Right lobe of liver (tissue), 6 donors: Measurements from ENCODE around the gene AMPD2. TPM values are rescaled to one million over a fixed set of nuclear protein-coding genes. Genes with fewer than 3 reads are reported as not detected.

ENCODE experiments used
- ATAC-seq, 4 donors: fragments of 200-7000 bp; cut with Tn5 transposase; one replicate each; pipeline ENCODE4 v1.9.1; 2020; ENCODE audit warnings: mild to moderate bottlenecking in 4 of 4, moderate library complexity in 4 of 4
- DNase-seq, 3 donors: peaks; one replicate each; pipeline ENCODE4 v3.0.0-alpha.2; 2020
- H3K27ac ChIP-seq, 3 donors: fragments of 200-600 bp; one replicate each; pipeline ENCODE4 v1.8.0; 2022
- H3K27me3 ChIP-seq, 2 donors: fragments of 200-600 bp; one replicate each; pipeline ENCODE4 v1.8.0; 2022
- H3K36me3 ChIP-seq, 4 donors: fragments of 200-600 bp; sonication (generic) in 1 of 4; one replicate each; pipeline versions ENCODE4 v1.5.1 to v1.8.0; 2017 to 2022; ENCODE audit warnings: control low read depth in 1 of 4
- H3K4me1 ChIP-seq, 4 donors: fragments of 200-600 bp; sonication (generic) in 1 of 4; one replicate each; pipeline versions ENCODE4 v1.5.1 to v1.8.0; 2017 to 2022; ENCODE audit warnings: control low read depth in 1 of 4
- H3K4me3 ChIP-seq, 3 donors: fragments of 200-600 bp; one replicate each; pipeline ENCODE4 v1.8.0; 2022
- H3K9me3 ChIP-seq, 4 donors: fragments of 200-600 bp; sonication (generic) in 1 of 4; one replicate each; pipeline versions ENCODE4 v1.5.1 to v1.8.0; 2017 to 2022; ENCODE audit warnings: control low read depth in 1 of 4
- POLR2A ChIP-seq: fragments of 450-650 bp; IDR thresholded peaks from one replicate; pipeline ENCODE4 v1.6.1; 2017; ENCODE audit warnings: antibody characterized with exemption, mild to moderate bottlenecking
- WGBS: methylation state at CpG from one replicate; pipeline ENCODE4 v1.1.6; 2018; ENCODE audit warnings: low coverage, low lambda C conversion rate; ENCODE audit not compliant: insufficient coverage; ENCODE audit errors: missing lambda C conversion rate; 5-methylcytosine and 5-hydroxymethylcytosine counted together
- intact Hi-C, 2 donors: fragments of 100-400 bp; cut with DNase I; formaldehyde crosslinking; loops; one replicate each; pipeline versions ENCODE4 v1.11.2 to v1.14.1; 2022
- total RNA-seq, 6 experiments: library from RNA; depleted of rRNA in 2 of 6; stranded (reverse); fragments of >200 nt in 2 of 6; fragmentation: NEBNext Ultra II Directional in 3 of 6; extraction: Animal tissue kit (Norgen Biotek cat#: 25700) in 3 of 6; gene quantifications; one replicate each; pipeline versions ENCODE4 v1.1.0 to v1.2.4, GENCODE V29; 2016 to 2023
- TF ChIP-seq, protein P1 (sequence below), 4 donors: fragments of 200-600 bp in 3 of 4; fragments of 450-650 bp in 1 of 4; IDR thresholded peaks; one replicate each; pipeline versions ENCODE4 v1.5.1 to v1.8.0; 2016 to 2022; ENCODE audit warnings: antibody characterized with exemption in 4 of 4, mild to moderate bottlenecking in 2 of 4
- donor health status: DM: no; HTN: yes; CAD: no.
- donor health status: DM: no; HTN: no; CAD: no.
- donor health status: DM: no; HTN: no; CAD: no.
- donor health status: DM: no; HTN: yes; CAD: no.
- donor health status: DM: no; HTN: yes; CAD: no.

The AMPD2 gene
- total RNA-seq, 6 experiments from 2014 or later: 29.1 to 59.1 (median 37.2) TPM

DNA sequence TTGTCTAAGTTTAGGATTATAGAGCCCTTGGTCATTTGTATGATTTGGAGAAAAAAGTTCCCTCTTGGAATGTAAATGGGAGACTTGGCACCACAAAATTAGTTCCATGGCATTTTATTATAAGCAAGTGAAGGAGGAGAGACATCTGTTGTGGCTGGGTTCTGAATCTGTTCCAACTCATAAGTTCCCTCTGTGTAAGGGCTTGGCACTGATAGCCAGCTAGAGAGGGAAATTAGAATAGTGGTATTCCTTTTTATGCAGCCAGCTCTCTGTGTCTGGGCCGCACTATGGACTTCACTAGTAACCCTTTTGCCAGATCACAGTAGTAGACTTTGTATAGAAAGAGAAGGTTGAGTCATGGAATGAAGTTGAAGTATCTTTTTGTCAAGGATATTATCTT lies 40.1 kb upstream of the AMPD2 start:
- Histone ChIP-seq H3K9me3 (no peaks in the 10 kb centered on the region), H3K27me3 (no peaks in the 10 kb centered on the region), H3K27ac (no peak overlapping the region), H3K4me3 (no peak overlapping the region), H3K4me1 (peaks cover 0 to 6% (median under 1%) of the 10 kb centered on the region in 4 donors), H3K36me3 (peaks cover 0 to 13% (median 2%) of the 10 kb centered on the region in 4 donors)
- TF ChIP-seq POLR2A: no peak
- ATAC-seq (no peak), DNase-seq (no peak)
- intact Hi-C loops: no loop called here
- WGBS: 88% methylated on average over 1 of the region's 1 CpG

DNA sequence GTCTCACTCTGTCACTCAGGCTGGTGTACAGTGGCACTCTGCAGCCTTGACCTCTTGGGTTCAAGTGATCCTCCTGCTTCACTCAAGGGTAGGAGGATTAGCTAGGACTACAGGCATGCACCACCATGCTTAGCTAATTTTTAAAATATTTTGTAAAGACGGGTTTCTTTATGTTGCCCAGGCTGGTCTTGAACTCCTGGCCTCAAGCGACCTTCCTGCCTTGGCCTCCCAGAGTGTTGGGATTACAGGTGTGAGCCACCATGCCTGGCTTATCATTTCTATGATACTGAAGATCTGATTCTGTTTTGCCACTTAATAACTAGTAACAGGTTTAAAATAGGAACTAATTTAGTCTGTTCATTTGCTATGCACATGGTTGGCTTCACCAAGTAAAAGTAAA lies 37.6 kb upstream of the AMPD2 start:
- peaks cover 4 to 22% (median 7%) of the 10 kb centered on the region in 4 donors for H3K36me3 ChIP-seq

DNA sequence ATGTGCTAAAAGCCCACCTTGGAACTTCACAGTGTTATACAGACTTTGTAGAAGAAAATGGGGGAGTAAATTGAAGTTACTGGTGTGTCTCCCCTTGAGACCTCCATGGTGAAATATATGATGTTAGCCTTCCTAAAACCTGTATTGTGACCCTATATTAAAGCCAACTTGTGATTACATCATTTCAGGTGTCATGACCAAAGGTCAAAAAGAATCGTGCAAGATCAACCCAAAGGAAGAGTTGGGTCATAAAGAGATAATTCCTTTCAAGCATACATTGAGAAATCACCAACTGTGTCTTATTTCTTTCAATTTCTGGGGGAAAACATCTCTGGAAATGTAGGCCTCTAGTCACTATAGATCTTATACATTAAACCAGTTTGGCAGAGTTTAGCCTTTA lies 34.9 kb upstream of the AMPD2 start:
- 15% methylated on average over 1 of the region's 1 CpG for WGBS
- no peak overlapping the region for H3K27ac ChIP-seq
- peaks cover 0 to 37% (median 3%) of the 10 kb centered on the region in 4 donors for H3K4me1 ChIP-seq
- intact Hi-C loops: no loop called here
- H3K36me3 ChIP-seq: peaks cover 3 to 30% (median 8%) of the 10 kb centered on the region in 4 donors
- no peak for TF ChIP-seq POLR2A
- TF ChIP-seq, protein P1, sequence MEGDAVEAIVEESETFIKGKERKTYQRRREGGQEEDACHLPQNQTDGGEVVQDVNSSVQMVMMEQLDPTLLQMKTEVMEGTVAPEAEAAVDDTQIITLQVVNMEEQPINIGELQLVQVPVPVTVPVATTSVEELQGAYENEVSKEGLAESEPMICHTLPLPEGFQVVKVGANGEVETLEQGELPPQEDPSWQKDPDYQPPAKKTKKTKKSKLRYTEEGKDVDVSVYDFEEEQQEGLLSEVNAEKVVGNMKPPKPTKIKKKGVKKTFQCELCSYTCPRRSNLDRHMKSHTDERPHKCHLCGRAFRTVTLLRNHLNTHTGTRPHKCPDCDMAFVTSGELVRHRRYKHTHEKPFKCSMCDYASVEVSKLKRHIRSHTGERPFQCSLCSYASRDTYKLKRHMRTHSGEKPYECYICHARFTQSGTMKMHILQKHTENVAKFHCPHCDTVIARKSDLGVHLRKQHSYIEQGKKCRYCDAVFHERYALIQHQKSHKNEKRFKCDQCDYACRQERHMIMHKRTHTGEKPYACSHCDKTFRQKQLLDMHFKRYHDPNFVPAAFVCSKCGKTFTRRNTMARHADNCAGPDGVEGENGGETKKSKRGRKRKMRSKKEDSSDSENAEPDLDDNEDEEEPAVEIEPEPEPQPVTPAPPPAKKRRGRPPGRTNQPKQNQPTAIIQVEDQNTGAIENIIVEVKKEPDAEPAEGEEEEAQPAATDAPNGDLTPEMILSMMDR (IDR thresholded peaks at IDR 0.05): no peak
- H3K9me3 ChIP-seq: no peaks in the 10 kb centered on the region
- no peak overlapping the region for H3K4me3 ChIP-seq
- ATAC-seq (peak in 3 of 4 donors; percentile 31 to 43 (median 42)), DNase-seq (no peak)
- H3K27me3 ChIP-seq: no peaks in the 10 kb centered on the region

More for the DNA sequence above, 37.6 kb upstream of the AMPD2 start:
- ATAC-seq: no peak
- 100% methylated on average over 2 of the region's 2 CpGs for WGBS
- intact Hi-C loops: no loop called here
- no peak overlapping the region for H3K27ac ChIP-seq
- TF ChIP-seq, protein P1 (IDR thresholded peaks at IDR 0.05): no peak
- no peak overlapping the region for H3K4me3 ChIP-seq
- H3K4me1 ChIP-seq: peaks cover 0 to 27% (median 3%) of the 10 kb centered on the region in 4 donors
- no peak for DNase-seq
- H3K9me3 ChIP-seq: no peaks in the 10 kb centered on the region
- no peaks in the 10 kb centered on the region for H3K27me3 ChIP-seq

- DNase-seq: no peak
Observed at GRCh38 chr1:109586055-109586454, 33.6 kb upstream of the AMPD2 start.

GRCh38 chr1:109589177-109589576 lies 30.5 kb upstream of the AMPD2 start:
- Histone ChIP-seq H3K27ac (no peak overlapping the region), H3K4me1 (peaks cover 0 to 35% (median 3%) of the 10 kb centered on the region in 4 donors), H3K4me3 (no peak overlapping the region), H3K36me3 (peaks cover 3 to 36% (median 15%) of the 10 kb centered on the region in 4 donors), H3K9me3 (no peaks in the 10 kb centered on the region), H3K27me3 (no peaks in the 10 kb centered on the region)
- intact Hi-C loops: no loop called here
- 16% methylated on average over 3 of the region's 3 CpGs for WGBS
- DNase-seq (no peak), ATAC-seq (peak; percentile 56 to 83 (median 75))
- TF ChIP-seq POLR2A: no peak
- TF ChIP-seq, protein P1 (IDR thresholded peaks at IDR 0.05): no peak

More at GRCh38 chr1:109586055-109586454, 33.6 kb upstream of the AMPD2 start:
- Histone ChIP-seq H3K4me1 (peaks cover 0 to 37% (median 3%) of the 10 kb centered on the region in 4 donors), H3K27me3 (no peaks in the 10 kb centered on the region), H3K27ac (peak overlapping the region in 1 of 3 donors; percentile 42), H3K4me3 (no peak overlapping the region), H3K9me3 (no peaks in the 10 kb centered on the region), H3K36me3 (peaks cover 3 to 31% (median 8%) of the 10 kb centered on the region in 4 donors)
- intact Hi-C loops: no loop called here
- TF ChIP-seq, protein P1 (IDR thresholded peaks at IDR 0.05): no peak
- TF ChIP-seq POLR2A: no peak
- WGBS: 21% methylated on average over 3 of the region's 3 CpGs
- peak in 2 of 4 donors; percentile 67 to 78 for ATAC-seq
